K562 (cell line): Measurements from ENCODE around the gene CNKSR1. TPM values are rescaled to one million over a fixed set of nuclear protein-coding genes. Genes with fewer than 3 reads are reported as not detected.

Experiments
- CBFA2T3 ChIP-seq: fragments of 450-650 bp; IDR thresholded peaks from 2 replicates; pipeline ENCODE4 v1.6.1; 2017
- DDX20 ChIP-seq: fragments of 450-650 bp; IDR thresholded peaks from 2 replicates; pipeline ENCODE4 v1.6.1; 2016; ENCODE audit warnings: missing genetic modification characterization, low read depth, mild to moderate bottlenecking, missing compliant biosample characterization, moderate library complexity
- E2F3 ChIP-seq: fragments of 250-450 bp; sonication (Bioruptor Pico); IDR thresholded peaks from 2 replicates; pipeline ENCODE4 v1.4.0; 2020; ENCODE audit warnings: mild to moderate bottlenecking
- NCOA4 ChIP-seq: fragments of 450-650 bp; IDR thresholded peaks from 2 replicates; pipeline ENCODE4 v1.6.1; 2018; ENCODE audit warnings: mild to moderate bottlenecking; ENCODE audit not compliant: partially characterized antibody
- RFX1 ChIP-seq: fragments of 450-650 bp; IDR thresholded peaks from 2 replicates; pipeline ENCODE4 v1.6.1; 2016; ENCODE audit warnings: mild to moderate bottlenecking, moderate library complexity
- TEAD4 ChIP-seq, 2 experiments: sonication (generic) in 1 of 2; formaldehyde crosslinking in 1 of 2; IDR thresholded peaks; 2 replicates each; pipeline versions ENCODE4 v1.6.1 to v1.8.0; 2012 to 2022; ENCODE audit warnings: borderline replicate concordance in 1 of 2, inconsistent platforms in 1 of 2, low read length in 1 of 2, mild to moderate bottlenecking in 1 of 2, missing genetic modification reagents in 1 of 2
- TSC22D4 ChIP-seq: fragments of 450-650 bp; IDR thresholded peaks from 2 replicates; pipeline ENCODE4 v1.6.1; 2016; ENCODE audit warnings: missing genetic modification characterization, missing biosample characterization, control low read depth
- U2AF2 ChIP-seq: fragments of 200-400 bp; formaldehyde crosslinking; optimal IDR thresholded peaks from 2 replicates; pipeline ENCODE3; 2017; ENCODE audit warnings: low read depth, mild to moderate bottlenecking, low read length
- ZNF239 ChIP-seq: fragments of 250-450 bp; sonication (Bioruptor Pico); IDR thresholded peaks from 2 replicates; pipeline ENCODE4 v1.4.0; 2020; ENCODE audit warnings: mild to moderate bottlenecking
- ZNF764 ChIP-seq: fragments of 250-450 bp; sonication (Bioruptor Pico); IDR thresholded peaks from 2 replicates; pipeline ENCODE4 v1.4.0; 2020; ENCODE audit warnings: low read depth, mild to moderate bottlenecking, moderate library complexity
- polyA plus RNA-seq, 8 experiments: library from polyadenylated mRNA; depleted of rRNA in 4 of 8; stranded (reverse) in 5 of 8; unstranded in 3 of 8; fragments of >200 nt; fragmentation: Nextera tagmentation in 2 of 8; fragmentation: Illumina TruSeq in 1 of 8; extraction: Ambion mirVana in 2 of 8; extraction: Trizol in 1 of 8; gene quantifications; 2 replicates each; pipeline versions ENCODE4 v1.2.1 to v1.2.3, GENCODE V29; 2011 to 2014; ENCODE audit warnings: inconsistent platforms in 1 of 8, missing spikeins in 1 of 8
- total RNA-seq, 7 experiments: library from RNA; depleted of rRNA in 6 of 7; stranded (reverse); fragments of >200 nt in 6 of 7; fragmentation: Illumina TruSeq in 2 of 7; extraction: Trizol in 2 of 7; gene quantifications; 2 replicates each; pipeline versions ENCODE4 v1.2.1 to v1.2.3, GENCODE V29; 2011 to 2021; ENCODE audit warnings: low replicate concordance in 1 of 7
- TF ChIP-seq, protein P1 (sequence below), 2 experiments: fragments of 450-650 bp in 1 of 2; sonication (generic) in 1 of 2; formaldehyde crosslinking in 1 of 2; IDR thresholded peaks; 2 replicates each; pipeline versions ENCODE4 v1.7.1 to v1.9.0; 2016 to 2022; ENCODE audit warnings: inconsistent platforms in 1 of 2, mild to moderate bottlenecking in 1 of 2, missing genetic modification reagents in 1 of 2
- TF ChIP-seq, protein P2 (sequence below): fragments of 450-650 bp; IDR thresholded peaks from 2 replicates; pipeline ENCODE4 v1.6.1; 2016; ENCODE audit warnings: antibody characterized with exemption
- TF ChIP-seq, protein P3 (sequence below): sonication (generic); formaldehyde crosslinking; IDR thresholded peaks from 2 replicates; pipeline ENCODE4 v1.8.1; 2023; ENCODE audit warnings: mild to moderate bottlenecking, missing genetic modification reagents

CNKSR1 gene
- total and polyA plus RNA-seq, 9 of the 15 experiments (the other 6 are each of a cell fraction or from before 2014, with no cell fraction given), result 0.03 to 2.8 (median 1.1) TPM

DNA sequence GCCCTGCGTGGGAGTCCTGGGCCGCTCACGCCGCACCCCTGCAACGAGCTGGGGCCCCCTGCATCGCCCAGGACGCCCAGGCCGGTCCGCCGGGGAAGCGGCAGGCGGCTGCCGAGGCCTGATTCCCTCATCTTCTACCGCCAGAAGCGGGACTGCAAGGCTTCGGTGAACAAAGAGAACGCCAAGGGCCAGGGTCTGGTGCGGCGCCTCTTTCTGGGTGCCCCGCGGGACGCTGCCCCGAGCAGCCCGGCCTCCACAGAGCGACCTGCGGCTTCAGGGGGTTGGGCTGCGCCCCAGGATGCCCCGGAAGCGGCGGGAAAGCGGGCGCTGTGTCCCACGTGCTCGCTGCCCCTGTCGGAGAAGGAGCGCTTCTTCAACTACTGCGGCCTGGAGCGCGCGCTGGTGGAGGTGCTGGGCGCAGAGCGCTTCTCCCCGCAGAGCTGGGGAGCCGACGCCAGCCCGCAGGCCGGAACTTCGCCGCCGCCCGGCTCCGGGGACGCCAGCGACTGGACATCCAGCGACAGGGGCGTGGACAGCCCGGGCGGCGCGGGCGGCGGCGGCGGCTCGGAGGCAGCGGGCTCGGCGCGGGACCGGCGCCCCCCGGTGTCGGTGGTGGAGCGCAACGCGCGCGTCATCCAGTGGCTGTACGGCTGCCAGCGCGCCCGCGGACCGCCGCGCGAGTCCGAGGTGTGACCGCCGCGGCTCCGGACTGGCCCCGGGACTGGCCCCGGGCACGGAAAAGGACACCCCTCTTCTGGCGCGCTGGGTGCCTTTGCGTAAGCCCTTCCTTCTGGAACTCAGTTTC, 15.7 kb upstream of the CNKSR1 start (continued):
- TF ChIP-seq, protein P1, sequence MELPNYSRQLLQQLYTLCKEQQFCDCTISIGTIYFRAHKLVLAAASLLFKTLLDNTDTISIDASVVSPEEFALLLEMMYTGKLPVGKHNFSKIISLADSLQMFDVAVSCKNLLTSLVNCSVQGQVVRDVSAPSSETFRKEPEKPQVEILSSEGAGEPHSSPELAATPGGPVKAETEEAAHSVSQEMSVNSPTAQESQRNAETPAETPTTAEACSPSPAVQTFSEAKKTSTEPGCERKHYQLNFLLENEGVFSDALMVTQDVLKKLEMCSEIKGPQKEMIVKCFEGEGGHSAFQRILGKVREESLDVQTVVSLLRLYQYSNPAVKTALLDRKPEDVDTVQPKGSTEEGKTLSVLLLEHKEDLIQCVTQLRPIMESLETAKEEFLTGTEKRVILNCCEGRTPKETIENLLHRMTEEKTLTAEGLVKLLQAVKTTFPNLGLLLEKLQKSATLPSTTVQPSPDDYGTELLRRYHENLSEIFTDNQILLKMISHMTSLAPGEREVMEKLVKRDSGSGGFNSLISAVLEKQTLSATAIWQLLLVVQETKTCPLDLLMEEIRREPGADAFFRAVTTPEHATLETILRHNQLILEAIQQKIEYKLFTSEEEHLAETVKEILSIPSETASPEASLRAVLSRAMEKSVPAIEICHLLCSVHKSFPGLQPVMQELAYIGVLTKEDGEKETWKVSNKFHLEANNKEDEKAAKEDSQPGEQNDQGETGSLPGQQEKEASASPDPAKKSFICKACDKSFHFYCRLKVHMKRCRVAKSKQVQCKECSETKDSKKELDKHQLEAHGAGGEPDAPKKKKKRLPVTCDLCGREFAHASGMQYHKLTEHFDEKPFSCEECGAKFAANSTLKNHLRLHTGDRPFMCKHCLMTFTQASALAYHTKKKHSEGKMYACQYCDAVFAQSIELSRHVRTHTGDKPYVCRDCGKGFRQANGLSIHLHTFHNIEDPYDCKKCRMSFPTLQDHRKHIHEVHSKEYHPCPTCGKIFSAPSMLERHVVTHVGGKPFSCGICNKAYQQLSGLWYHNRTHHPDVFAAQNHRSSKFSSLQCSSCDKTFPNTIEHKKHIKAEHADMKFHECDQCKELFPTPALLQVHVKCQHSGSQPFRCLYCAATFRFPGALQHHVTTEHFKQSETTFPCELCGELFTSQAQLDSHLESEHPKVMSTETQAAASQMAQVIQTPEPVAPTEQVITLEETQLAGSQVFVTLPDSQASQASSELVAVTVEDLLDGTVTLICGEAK (IDR thresholded peaks at IDR 0.05), result peak; percentile 38; the same call in 1 of the 2 replicates
- TF ChIP-seq, protein P1 (CRISPR knock-in tag; IDR thresholded peaks at IDR 0.05), result no peak
- no peak for TF ChIP-seq RFX1
- no peak for TF ChIP-seq DDX20
- TF ChIP-seq TSC22D4 (tag), result no peak
- TF ChIP-seq, protein P2, sequence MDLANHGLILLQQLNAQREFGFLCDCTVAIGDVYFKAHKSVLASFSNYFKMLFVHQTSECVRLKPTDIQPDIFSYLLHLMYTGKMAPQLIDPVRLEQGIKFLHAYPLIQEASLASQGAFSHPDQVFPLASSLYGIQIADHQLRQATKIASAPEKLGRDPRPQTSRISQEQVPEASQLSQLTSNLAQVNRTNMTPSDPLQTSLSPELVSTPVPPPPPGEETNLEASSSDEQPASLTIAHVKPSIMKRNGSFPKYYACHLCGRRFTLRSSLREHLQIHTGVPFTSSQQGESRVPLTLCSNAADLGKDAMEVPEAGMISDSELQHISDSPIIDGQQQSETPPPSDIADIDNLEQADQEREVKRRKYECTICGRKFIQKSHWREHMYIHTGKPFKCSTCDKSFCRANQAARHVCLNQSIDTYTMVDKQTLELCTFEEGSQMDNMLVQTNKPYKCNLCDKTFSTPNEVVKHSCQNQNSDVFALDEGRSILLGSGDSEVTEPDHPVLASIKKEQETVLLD, result no peak
- TF ChIP-seq NCOA4, result no peak
- no peak for TF ChIP-seq TEAD4 (IDR thresholded peaks at IDR 0.05; ENCODE audit: low read length)
- 0 out of 2 replicates have a peak, but pooled peaks have one; percentile 85 for TF ChIP-seq TEAD4 (CRISPR knock-in tag; IDR thresholded peaks at IDR 0.05; ENCODE audit: borderline replicate concordance)
- TF ChIP-seq ZNF239, result peak; percentile 50; the same call in 1 of the 2 replicates
- no peak for TF ChIP-seq U2AF2
- TF ChIP-seq, protein P3, sequence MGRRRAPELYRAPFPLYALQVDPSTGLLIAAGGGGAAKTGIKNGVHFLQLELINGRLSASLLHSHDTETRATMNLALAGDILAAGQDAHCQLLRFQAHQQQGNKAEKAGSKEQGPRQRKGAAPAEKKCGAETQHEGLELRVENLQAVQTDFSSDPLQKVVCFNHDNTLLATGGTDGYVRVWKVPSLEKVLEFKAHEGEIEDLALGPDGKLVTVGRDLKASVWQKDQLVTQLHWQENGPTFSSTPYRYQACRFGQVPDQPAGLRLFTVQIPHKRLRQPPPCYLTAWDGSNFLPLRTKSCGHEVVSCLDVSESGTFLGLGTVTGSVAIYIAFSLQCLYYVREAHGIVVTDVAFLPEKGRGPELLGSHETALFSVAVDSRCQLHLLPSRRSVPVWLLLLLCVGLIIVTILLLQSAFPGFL (CRISPR knock-in tag), result no peak
- TF ChIP-seq E2F3, result peak; percentile 86
- 0 out of 2 replicates have a peak, but pooled peaks have one; percentile 11 for TF ChIP-seq CBFA2T3
- TF ChIP-seq ZNF764, result no peak
